Parathyroid adenoma (tissue), 2 donors: ENCODE data around the gene KRT81.
"Not testable (repeated sequence)": the region's sequence is repeated elsewhere in the genome, so short reads cannot be mapped to it uniquely, and the experiment has no call there.

Experiments
- H2AFZ ChIP-seq: fragments of 300-600 bp; sonication (generic); one replicate; pipeline ENCODE4 v1.7.0; 2017; ENCODE audit warnings: antibody characterized with exemption, mild to moderate bottlenecking
- H3K27ac ChIP-seq: fragments of 300-600 bp; sonication (generic); one replicate; pipeline ENCODE4 v1.7.0; 2017
- H3K27me3 ChIP-seq: fragments of 300-600 bp; sonication (generic); one replicate; pipeline ENCODE4 v1.7.0; 2017; ENCODE audit warnings: low read length; ENCODE audit not compliant: control insufficient read depth, insufficient read depth
- H3K36me3 ChIP-seq: fragments of 300-600 bp; sonication (generic); one replicate; pipeline ENCODE4 v1.7.0; 2017; ENCODE audit warnings: low read length; ENCODE audit not compliant: control insufficient read depth, insufficient read depth
- H3K4me1 ChIP-seq: fragments of 300-600 bp; sonication (generic); one replicate; pipeline ENCODE4 v1.7.0; 2017; ENCODE audit warnings: control low read depth
- H3K4me2 ChIP-seq: fragments of 300-600 bp; sonication (generic); one replicate; pipeline ENCODE4 v1.7.0; 2017; ENCODE audit warnings: low read length
- H3K4me3 ChIP-seq: fragments of 300-600 bp; sonication (generic); one replicate; pipeline ENCODE4 v1.7.0; 2017; ENCODE audit warnings: low read depth, low read length
- H3K79me2 ChIP-seq: fragments of 300-600 bp; sonication (generic); one replicate; pipeline ENCODE4 v1.7.0; 2017; ENCODE audit warnings: control low read depth
- H3K9ac ChIP-seq: fragments of 300-600 bp; sonication (generic); one replicate; pipeline ENCODE4 v1.7.0; 2017; ENCODE audit warnings: mild to moderate bottlenecking
- H3K9me3 ChIP-seq: fragments of 300-600 bp; sonication (generic); one replicate; pipeline ENCODE4 v1.7.0; 2017; ENCODE audit warnings: low read length; ENCODE audit not compliant: control insufficient read depth
- TF ChIP-seq, protein P1 (sequence below): fragments of 300-600 bp; sonication (generic); IDR thresholded peaks from one replicate; pipeline ENCODE4 v1.7.0; 2017; ENCODE audit warnings: antibody characterized with exemption, mild to moderate bottlenecking
- donor health status: primary hyperparathyroidism.

The KRT81 gene

DNA sequence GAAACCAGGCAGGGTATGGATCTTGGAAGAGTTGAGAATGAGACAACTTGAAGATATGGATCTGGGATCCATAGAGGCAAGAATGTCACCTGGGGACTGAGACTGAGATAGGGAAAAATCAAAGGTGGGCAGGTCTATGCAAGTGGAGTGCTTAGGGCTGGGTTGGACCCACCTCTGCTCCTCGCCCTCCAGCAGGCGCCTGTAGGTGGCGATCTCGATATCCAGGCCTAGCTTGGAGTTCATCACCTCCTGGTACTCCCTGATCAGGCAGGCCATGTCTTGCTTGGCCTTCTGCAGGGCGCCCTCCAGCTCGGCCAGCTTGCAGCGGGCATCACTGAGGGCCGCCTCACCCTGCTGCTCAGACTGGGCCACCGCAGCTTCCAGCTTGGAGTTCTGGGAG, 24.4 kb upstream of the KRT81 start:
- not testable (repeated sequence) for H3K4me1 ChIP-seq, H3K9ac ChIP-seq, H3K4me3 ChIP-seq, H3K79me2 ChIP-seq, H3K4me2 ChIP-seq, H2AFZ ChIP-seq, H3K27me3 ChIP-seq, H3K36me3 ChIP-seq, H3K27ac ChIP-seq, H3K9me3 ChIP-seq
- TF ChIP-seq, protein P1, sequence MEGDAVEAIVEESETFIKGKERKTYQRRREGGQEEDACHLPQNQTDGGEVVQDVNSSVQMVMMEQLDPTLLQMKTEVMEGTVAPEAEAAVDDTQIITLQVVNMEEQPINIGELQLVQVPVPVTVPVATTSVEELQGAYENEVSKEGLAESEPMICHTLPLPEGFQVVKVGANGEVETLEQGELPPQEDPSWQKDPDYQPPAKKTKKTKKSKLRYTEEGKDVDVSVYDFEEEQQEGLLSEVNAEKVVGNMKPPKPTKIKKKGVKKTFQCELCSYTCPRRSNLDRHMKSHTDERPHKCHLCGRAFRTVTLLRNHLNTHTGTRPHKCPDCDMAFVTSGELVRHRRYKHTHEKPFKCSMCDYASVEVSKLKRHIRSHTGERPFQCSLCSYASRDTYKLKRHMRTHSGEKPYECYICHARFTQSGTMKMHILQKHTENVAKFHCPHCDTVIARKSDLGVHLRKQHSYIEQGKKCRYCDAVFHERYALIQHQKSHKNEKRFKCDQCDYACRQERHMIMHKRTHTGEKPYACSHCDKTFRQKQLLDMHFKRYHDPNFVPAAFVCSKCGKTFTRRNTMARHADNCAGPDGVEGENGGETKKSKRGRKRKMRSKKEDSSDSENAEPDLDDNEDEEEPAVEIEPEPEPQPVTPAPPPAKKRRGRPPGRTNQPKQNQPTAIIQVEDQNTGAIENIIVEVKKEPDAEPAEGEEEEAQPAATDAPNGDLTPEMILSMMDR = peak; percentile 5

DNA sequence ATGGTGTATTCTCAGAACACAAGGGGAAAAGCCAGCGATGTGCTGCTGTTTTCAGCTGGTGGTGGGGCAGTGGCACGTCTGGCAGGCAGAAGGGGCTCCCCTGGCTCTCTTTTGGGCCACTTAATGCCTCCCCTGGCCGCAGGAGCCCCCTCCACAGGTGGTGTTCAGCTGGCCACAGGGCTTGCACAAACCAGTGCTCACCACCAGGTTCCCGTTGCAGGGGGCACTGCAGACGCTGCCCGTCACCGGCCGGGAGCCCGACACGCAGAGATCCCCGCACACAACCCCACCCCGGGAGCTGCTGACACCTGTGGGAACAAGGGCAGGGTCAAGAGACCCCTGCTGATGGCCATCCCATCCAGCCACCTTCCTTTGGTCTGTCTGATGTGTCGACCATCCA, 23.2 kb upstream of the KRT81 start:
- no peak overlapping the region for H3K27ac ChIP-seq
- H2AFZ ChIP-seq = no peak overlapping the region
- no peak overlapping the region for H3K4me3 ChIP-seq
- H3K27me3 ChIP-seq = no peaks in the 10 kb centered on the region
- no peaks in the 10 kb centered on the region for H3K4me1 ChIP-seq
- no peaks in the 10 kb centered on the region for H3K9me3 ChIP-seq
- TF ChIP-seq, protein P1 = no peak
- no peak overlapping the region for H3K9ac ChIP-seq
- no peaks in the 10 kb centered on the region for H3K79me2 ChIP-seq
- no peak overlapping the region for H3K4me2 ChIP-seq
- H3K36me3 ChIP-seq = no peaks in the 10 kb centered on the region

DNA sequence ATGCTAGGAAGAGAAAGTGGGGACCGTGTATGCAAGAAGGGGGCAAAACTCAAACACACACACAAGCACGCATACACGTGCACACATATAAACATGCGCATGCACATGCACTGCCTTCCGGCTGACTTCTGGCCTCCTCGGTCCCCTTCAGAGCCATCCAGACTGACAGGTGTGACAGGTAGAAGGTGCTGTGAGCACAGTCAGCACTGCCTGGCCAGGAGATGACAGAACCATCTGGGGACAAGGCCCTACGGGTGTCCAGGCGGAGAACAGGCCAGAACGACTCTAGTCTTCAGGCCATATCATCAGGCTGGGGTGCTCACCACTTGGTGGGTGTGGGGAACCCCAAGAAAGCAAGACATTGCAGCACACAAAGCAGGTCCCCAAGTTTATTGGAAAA, 22.6 kb upstream of the KRT81 start:
- no peak overlapping the region for H2AFZ ChIP-seq
- TF ChIP-seq, protein P1 = no peak
- H3K9me3 ChIP-seq = no peaks in the 10 kb centered on the region
- H3K9ac ChIP-seq = no peak overlapping the region
- no peak overlapping the region for H3K4me2 ChIP-seq
- no peak overlapping the region for H3K27ac ChIP-seq
- H3K27me3 ChIP-seq = no peaks in the 10 kb centered on the region
- no peaks in the 10 kb centered on the region for H3K79me2 ChIP-seq
- H3K36me3 ChIP-seq = no peaks in the 10 kb centered on the region
- H3K4me1 ChIP-seq = peaks cover 3% of the 10 kb centered on the region
- H3K4me3 ChIP-seq = no peak overlapping the region

DNA sequence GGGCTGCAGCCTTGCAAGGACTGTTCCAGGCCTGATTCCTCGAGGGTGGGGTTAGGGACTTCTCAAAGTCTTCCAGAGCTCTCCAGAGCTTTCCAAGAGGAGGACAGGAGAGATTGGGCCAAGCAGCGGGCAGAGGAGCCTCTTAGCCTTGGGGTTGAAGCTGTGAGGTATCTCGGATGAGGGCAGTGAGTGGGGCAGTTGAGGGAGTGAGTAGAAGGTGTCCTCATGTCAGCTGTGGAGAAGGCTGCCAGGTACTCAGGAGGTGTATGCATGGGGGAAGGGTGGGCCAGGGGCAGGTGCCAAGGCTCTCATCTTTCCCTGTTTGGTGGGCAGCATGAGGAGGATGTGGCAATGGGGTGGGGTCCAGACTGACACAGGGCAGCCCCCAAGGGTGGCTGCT, 22.1 kb upstream of the KRT81 start:
- H3K9me3 ChIP-seq = no peaks in the 10 kb centered on the region
- H3K27ac ChIP-seq = no peak overlapping the region
- no peak overlapping the region for H2AFZ ChIP-seq
- peaks cover 7% of the 10 kb centered on the region for H3K4me1 ChIP-seq
- TF ChIP-seq, protein P1 = no peak
- no peak overlapping the region for H3K4me2 ChIP-seq
- no peaks in the 10 kb centered on the region for H3K36me3 ChIP-seq
- no peak overlapping the region for H3K9ac ChIP-seq
- H3K79me2 ChIP-seq = no peaks in the 10 kb centered on the region
- H3K4me3 ChIP-seq = no peak overlapping the region
- H3K27me3 ChIP-seq = no peaks in the 10 kb centered on the region

DNA sequence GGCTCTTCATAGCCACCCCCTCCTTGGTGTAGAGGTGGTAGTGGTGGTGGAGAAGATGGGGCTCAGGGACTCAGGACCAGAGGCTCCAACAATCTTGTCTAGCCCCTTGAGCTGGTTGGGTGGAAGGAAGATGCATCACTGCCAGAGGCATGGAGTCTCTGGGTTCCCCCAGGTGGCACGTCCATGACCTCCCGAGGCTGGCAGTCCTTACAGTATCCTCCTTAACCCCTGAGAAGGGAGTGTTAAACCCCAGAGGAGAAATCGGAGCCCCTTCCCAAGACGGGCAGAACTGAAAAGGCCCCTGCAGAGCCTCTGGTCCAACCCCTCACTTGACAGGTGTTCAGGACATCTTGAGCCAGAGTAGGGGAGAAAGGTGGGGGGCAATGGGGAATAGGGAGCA, 20.8 kb upstream of the KRT81 start:
- TF ChIP-seq, protein P1 = no peak
- H3K4me2 ChIP-seq = no peak overlapping the region
- no peaks in the 10 kb centered on the region for H3K79me2 ChIP-seq
- no peaks in the 10 kb centered on the region for H3K36me3 ChIP-seq
- no peaks in the 10 kb centered on the region for H3K9me3 ChIP-seq
- no peaks in the 10 kb centered on the region for H3K27me3 ChIP-seq
- H3K4me1 ChIP-seq = peaks cover 9% of the 10 kb centered on the region
- H3K27ac ChIP-seq = no peak overlapping the region
- no peak overlapping the region for H3K9ac ChIP-seq
- H3K4me3 ChIP-seq = no peak overlapping the region
- no peak overlapping the region for H2AFZ ChIP-seq
